Thymus (tissue), 11 donors: ENCODE data around the gene SETDB1. TPM values are rescaled to one million over a fixed set of nuclear protein-coding genes. Genes with fewer than 3 reads are reported as not detected.

Source experiments
- DNase-seq, 9 donors: peaks; one replicate each; pipeline ENCODE4 v3.0.0-alpha.2; 2013; ENCODE audit warnings: low spot score in 9 of 9, low read depth in 6 of 9, missing footprints in 1 of 9
- H3K27ac ChIP-seq, 2 donors: one replicate each; pipeline ENCODE4 v1.5.1; 2013; ENCODE audit warnings: control low read depth in 1 of 2, low read depth in 1 of 2, low read length in 1 of 2, mild to moderate bottlenecking in 1 of 2, moderate library complexity in 1 of 2
- H3K27me3 ChIP-seq, 2 donors: one replicate each; pipeline ENCODE4 v1.5.1; 2013; ENCODE audit warnings: low read length in 1 of 2; ENCODE audit not compliant: control insufficient read depth in 2 of 2, insufficient read depth in 1 of 2
- H3K36me3 ChIP-seq, 2 donors: one replicate each; pipeline ENCODE4 v1.5.1; 2013; ENCODE audit warnings: low read length in 1 of 2, mild to moderate bottlenecking in 1 of 2, moderate library complexity in 1 of 2; ENCODE audit not compliant: control insufficient read depth in 2 of 2, insufficient read depth in 2 of 2
- H3K4me1 ChIP-seq, 2 donors: one replicate each; pipeline ENCODE4 v1.5.1; 2013; ENCODE audit warnings: low read length in 2 of 2; ENCODE audit not compliant: control insufficient read depth in 2 of 2, insufficient read depth in 2 of 2
- H3K4me3 ChIP-seq, 2 donors: one replicate each; pipeline ENCODE4 v1.5.1; 2013; ENCODE audit warnings: low read length in 2 of 2, control low read depth in 1 of 2, mild to moderate bottlenecking in 1 of 2
- H3K9me3 ChIP-seq, 2 donors: one replicate each; pipeline ENCODE4 v1.5.1; 2013; ENCODE audit warnings: low read length in 1 of 2, mild to moderate bottlenecking in 1 of 2; ENCODE audit not compliant: control insufficient read depth in 2 of 2, insufficient read depth in 1 of 2
- WGBS: extraction: QIAGEN DNeasy Blood & Tissue Kit; methylation state at CpG from one replicate; pipeline ENCODE4 v1.1.7; 2013; 5-methylcytosine and 5-hydroxymethylcytosine counted together
- polyA plus RNA-seq: library from polyadenylated mRNA; stranded (reverse); fragments of 200-250 nt; gene quantifications from one replicate; pipeline ENCODE4 v1.2.3, GENCODE V29; 2013
- total RNA-seq: library from RNA; stranded (reverse); fragments of 120-200 nt; gene quantifications from one replicate; pipeline ENCODE4 v1.2.4, GENCODE V29; 2013
- donor health status: healthy.

The SETDB1 gene
- total and polyA plus RNA-seq, 2 donors, result 25.9 to 35.5 TPM

DNA sequence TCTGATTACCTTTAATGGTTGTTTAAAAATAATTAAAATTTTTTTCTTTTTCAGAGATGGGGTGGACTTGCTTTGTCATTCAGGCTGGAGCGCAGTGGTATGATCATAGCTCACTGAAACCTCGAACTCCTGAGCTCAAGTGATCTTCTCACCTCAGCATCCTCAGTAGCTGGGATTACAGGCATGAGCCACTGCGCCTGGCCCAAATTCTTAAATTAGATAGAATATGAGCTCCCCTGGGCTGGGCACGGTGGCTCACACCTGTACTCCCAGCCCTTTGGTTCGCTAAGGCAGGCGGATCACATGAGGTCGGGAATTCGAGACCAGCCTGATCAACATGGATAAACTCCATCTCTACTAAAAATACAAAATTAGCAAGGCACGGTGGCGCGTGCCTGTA lies 31.5 kb downstream of the SETDB1 start:
- Histone ChIP-seq H3K4me3 (no peak overlapping the region), H3K4me1 (no peaks in the 10 kb centered on the region), H3K27ac (no peak overlapping the region), H3K9me3 (no peaks in the 10 kb centered on the region), H3K36me3 (peaks cover 60 to 78% of the 10 kb centered on the region in 2 donors), H3K27me3 (no peaks in the 10 kb centered on the region)
- WGBS, result over 99% methylated on average over 11 of the region's 11 CpGs
- no peak for DNase-seq

DNA sequence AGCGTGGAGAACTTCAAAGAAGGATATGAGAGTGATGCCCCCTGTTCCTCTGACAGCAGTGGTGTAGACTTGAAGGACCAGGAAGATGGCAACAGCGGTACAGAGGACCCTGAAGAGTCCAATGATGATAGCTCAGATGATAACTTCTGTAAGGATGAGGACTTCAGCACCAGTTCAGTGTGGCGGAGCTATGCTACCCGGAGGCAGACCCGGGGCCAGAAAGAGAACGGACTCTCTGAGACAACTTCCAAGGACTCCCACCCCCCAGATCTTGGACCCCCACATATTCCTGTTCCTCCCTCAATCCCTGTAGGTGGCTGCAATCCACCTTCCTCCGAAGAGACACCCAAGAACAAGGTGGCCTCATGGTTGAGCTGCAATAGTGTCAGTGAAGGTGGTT lies 34.5 kb downstream of the SETDB1 start:
- no peaks in the 10 kb centered on the region for H3K9me3 ChIP-seq
- no peaks in the 10 kb centered on the region for H3K27me3 ChIP-seq
- WGBS, result 98% methylated on average over 7 of the region's 7 CpGs
- H3K36me3 ChIP-seq, result peaks cover 71 to 87% of the 10 kb centered on the region in 2 donors
- no peak overlapping the region for H3K27ac ChIP-seq
- H3K4me3 ChIP-seq, result no peak overlapping the region
- no peak for DNase-seq
- no peaks in the 10 kb centered on the region for H3K4me1 ChIP-seq

DNA sequence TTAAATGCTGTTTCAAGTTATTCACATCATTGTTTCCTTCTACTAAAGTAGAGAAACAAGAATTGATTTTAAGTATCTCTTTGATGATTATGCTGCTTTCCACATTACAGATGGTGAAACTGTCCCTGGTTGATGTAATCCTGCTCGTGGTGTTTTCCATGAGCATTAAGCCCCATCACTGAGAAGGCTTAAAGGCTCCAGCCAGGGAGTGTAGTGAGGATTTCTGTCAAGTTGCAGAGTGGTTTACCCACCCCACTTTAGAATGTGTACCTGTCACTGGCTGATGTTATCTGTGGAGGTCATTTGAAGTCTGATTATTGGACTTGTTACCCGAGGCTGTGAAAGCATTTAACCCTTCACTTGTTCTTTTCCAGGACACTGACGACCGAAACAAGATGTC lies 35.6 kb downstream of the SETDB1 start:
- H3K27ac ChIP-seq, result no peak overlapping the region
- no peaks in the 10 kb centered on the region for H3K9me3 ChIP-seq
- no peak overlapping the region for H3K4me3 ChIP-seq
- peaks cover 75 to 90% of the 10 kb centered on the region in 2 donors for H3K36me3 ChIP-seq
- no peaks in the 10 kb centered on the region for H3K4me1 ChIP-seq
- 88% methylated on average over 4 of the region's 4 CpGs for WGBS
- DNase-seq, result no peak
- H3K27me3 ChIP-seq, result no peaks in the 10 kb centered on the region

DNA sequence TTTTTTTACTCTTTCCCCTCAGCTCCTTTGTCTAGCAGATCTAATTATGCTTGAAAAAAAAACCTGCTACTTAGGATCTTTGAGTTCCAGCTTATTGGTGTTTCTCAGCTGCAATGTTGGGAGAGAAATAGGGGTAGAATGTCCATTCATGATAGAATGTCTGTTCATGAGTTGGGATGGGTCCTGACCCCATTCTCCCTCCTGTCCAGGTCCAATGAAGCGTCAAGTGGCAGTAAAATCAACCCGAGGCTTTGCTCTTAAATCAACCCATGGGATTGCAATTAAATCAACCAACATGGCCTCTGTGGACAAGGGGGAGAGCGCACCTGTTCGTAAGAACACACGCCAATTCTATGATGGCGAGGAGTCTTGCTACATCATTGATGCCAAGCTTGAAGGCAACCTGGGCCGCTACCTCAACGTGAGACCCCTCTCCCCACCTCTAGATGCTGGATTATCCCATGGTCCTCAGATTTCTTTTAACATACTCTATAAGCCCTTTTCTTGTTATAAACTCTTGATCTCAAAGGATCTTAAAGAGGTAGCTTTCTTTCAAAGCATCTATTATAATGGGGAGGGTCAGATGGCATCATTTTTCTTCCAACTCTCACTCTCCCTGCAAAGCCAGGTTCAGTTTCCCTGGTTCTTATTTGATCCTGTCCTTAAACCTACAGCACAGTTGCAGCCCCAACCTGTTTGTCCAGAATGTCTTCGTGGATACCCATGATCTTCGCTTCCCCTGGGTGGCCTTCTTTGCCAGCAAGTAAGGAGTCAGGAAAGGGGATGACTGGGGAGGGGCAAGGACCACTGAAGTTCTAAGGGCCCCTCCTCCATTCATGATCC lies 37.4 kb downstream of the SETDB1 start:
- Histone ChIP-seq H3K9me3 (no peaks in the 10 kb centered on the region), H3K4me1 (no peaks in the 10 kb centered on the region), H3K36me3 (peaks cover 84 to 94% of the 10 kb centered on the region in 2 donors), H3K27ac (no peak overlapping the region), H3K27me3 (no peaks in the 10 kb centered on the region), H3K4me3 (no peak overlapping the region)
- WGBS, result 98% methylated on average over 10 of the region's 10 CpGs
- DNase-seq, result no peak

DNA sequence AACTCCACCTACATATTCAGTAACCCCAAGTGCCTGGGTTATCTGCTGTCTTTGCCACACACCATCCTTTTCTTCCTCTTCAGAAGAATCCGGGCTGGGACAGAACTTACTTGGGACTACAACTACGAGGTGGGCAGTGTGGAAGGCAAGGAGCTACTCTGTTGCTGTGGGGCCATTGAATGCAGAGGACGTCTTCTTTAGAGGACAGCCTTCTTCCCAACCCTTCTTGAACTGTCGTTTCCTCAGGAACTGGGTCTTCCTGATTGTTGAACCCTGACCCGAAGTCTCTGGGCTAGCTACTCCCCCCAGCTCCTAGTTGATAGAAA lies 38.0 kb downstream of the SETDB1 start:
- Histone ChIP-seq H3K9me3 (no peaks in the 10 kb centered on the region), H3K4me3 (no peak overlapping the region), H3K4me1 (no peaks in the 10 kb centered on the region), H3K27me3 (no peaks in the 10 kb centered on the region), H3K27ac (no peak overlapping the region), H3K36me3 (peaks cover 86 to 94% of the 10 kb centered on the region in 2 donors)
- WGBS, result 97% methylated on average over 5 of the region's 5 CpGs
- no peak for DNase-seq

DNA sequence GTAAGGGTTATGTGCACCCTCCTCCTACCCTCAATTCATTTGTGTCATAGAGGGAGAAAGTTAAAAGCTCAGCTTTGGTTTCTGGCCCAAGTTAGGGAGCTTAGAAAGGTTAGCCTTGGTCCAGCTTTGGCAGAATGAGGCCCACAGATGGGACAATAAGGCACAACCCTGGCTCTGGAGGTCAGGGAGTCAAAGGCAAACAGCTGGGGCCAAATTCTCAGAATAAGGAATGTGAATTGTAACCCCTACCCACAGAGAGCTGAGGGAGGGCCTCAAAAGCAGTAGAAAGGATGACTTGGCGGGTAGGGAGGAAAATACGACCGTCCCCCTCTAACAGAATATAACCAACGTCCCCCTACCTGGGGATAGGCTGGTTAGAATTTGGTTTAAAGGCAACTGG lies 39.4 kb downstream of the SETDB1 start:
- no peaks in the 10 kb centered on the region for H3K27me3 ChIP-seq
- no peaks in the 10 kb centered on the region for H3K9me3 ChIP-seq
- DNase-seq, result no peak
- no peak overlapping the region for H3K4me3 ChIP-seq
- no peaks in the 10 kb centered on the region for H3K4me1 ChIP-seq
- WGBS, result 96% methylated on average over 4 of the region's 4 CpGs
- no peak overlapping the region for H3K27ac ChIP-seq
- peaks cover 72 to 82% of the 10 kb centered on the region in 2 donors for H3K36me3 ChIP-seq

DNA sequence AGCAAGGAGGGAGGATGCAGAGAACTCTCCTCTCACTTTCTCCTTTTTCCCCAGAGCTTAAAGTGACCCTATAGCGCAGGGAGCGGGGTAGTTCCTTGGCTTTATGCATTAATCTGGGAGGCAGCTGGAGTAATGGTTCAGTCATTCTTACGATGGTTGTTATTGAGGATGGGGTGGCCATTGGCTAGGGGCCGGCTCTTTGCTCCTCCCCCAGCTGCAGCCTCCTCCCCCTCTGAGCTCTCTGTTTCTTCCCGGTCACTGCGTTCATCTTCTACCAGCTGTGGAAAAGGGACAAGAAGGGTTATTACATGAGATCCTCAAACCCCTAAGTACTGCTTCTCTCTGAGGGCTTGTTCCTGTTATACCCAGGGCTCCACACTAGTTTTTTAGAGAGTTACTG lies 39.8 kb downstream of the SETDB1 start:
- Histone ChIP-seq H3K36me3 (peaks cover 68 to 80% of the 10 kb centered on the region in 2 donors), H3K27ac (no peak overlapping the region), H3K27me3 (no peaks in the 10 kb centered on the region), H3K4me3 (no peak overlapping the region), H3K4me1 (no peaks in the 10 kb centered on the region), H3K9me3 (peaks cover 0 to under 1% of the 10 kb centered on the region in 2 donors)
- DNase-seq, result no peak
- 97% methylated on average over 6 of the region's 6 CpGs for WGBS

DNA sequence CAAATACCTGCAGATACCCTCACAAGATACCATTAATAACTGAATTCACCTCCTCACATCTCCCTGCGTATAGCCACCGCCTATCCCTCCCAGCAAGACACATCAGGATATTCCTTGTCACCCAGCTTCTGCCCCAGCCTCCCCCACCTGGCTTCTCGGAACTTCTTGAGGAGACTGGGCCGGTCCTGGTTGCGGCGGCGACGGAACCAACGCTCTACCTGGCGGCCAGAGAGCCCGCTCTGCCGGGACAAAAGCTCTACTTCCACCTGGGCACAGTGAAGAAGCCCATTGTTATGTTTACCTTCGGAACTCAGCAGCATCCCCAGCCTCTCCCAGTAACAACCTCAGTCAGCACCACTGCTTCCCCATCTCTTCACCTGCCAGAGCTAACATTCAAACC lies 41.8 kb downstream of the SETDB1 start:
- peaks cover 0 to 8% of the 10 kb centered on the region in 2 donors for H3K9me3 ChIP-seq
- DNase-seq, result no peak
- no peak overlapping the region for H3K4me3 ChIP-seq
- 98% methylated on average over 13 of the region's 13 CpGs for WGBS
- H3K27ac ChIP-seq, result no peak overlapping the region
- peaks cover 56 to 71% of the 10 kb centered on the region in 2 donors for H3K36me3 ChIP-seq
- H3K27me3 ChIP-seq, result no peaks in the 10 kb centered on the region
- H3K4me1 ChIP-seq, result peaks cover 9 to 14% of the 10 kb centered on the region in 2 donors

DNA sequence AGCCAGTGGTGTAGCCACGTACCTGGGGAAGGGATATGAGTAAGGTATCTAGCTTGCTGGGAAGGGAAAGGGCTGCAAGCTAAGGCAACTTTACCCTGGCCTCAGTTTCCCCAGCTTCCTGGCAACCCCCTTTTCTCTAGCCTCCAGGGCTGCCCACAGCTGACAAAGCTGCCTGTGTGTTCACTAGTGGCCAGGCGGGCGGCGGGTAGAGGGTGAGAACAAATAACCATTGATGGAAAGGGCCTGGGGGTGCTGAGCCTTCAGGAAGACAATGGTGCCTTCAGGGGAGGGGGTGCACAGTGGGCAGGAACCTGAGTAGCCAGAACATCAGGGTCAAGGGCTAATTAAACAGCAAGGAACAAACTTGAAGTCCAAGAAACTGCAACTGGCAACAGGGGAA lies 42.3 kb downstream of the SETDB1 start:
- Histone ChIP-seq H3K4me1 (peaks cover 15 to 20% of the 10 kb centered on the region in 2 donors), H3K36me3 (peaks cover 53 to 65% of the 10 kb centered on the region in 2 donors), H3K9me3 (peaks cover 0 to 8% of the 10 kb centered on the region in 2 donors), H3K27me3 (no peaks in the 10 kb centered on the region), H3K4me3 (no peak overlapping the region), H3K27ac (no peak overlapping the region)
- WGBS, result 99% methylated on average over 4 of the region's 4 CpGs
- no peak for DNase-seq
